Central memory CD8-positive, alpha-beta T cell (primary cell): ENCODE results near the gene TSEN15.

Experiments
- ATAC-seq: fragments of 150-1000 bp; cut with Tn5 transposase; replicated peaks from 2 replicates; pipeline ENCODE4 v1.10.0; 2022; ENCODE audit warnings: mild to moderate bottlenecking, moderate FRiP score, moderate number of reproducible peaks; ENCODE audit not compliant: poor library complexity, severe bottlenecking; ENCODE audit errors: extremely low read depth
- DNase-seq, 2 donors: peaks; one replicate each; pipeline ENCODE4 v3.0.0; 2021; ENCODE audit warnings: low spot score in 2 of 2
- H3K27ac Mint-ChIP-seq: one replicate; pipeline ENCODE4 v1.8.0; 2022; ENCODE audit warnings: low read depth, mild to moderate bottlenecking, moderate library complexity, mixed read lengths
- H3K27me3 Mint-ChIP-seq: one replicate; pipeline ENCODE4 v1.8.0; 2022; ENCODE audit warnings: mixed read lengths
- H3K36me3 Mint-ChIP-seq: one replicate; pipeline ENCODE4 v1.8.0; 2022; ENCODE audit warnings: mild to moderate bottlenecking, moderate library complexity, mixed read lengths; ENCODE audit not compliant: insufficient read depth
- H3K4me1 Mint-ChIP-seq: one replicate; pipeline ENCODE4 v1.8.0; 2022; ENCODE audit warnings: mixed read lengths
- H3K4me3 Mint-ChIP-seq: one replicate; pipeline ENCODE4 v1.8.0; 2022; ENCODE audit warnings: mild to moderate bottlenecking, moderate library complexity, mixed read lengths
- H3K9me3 Mint-ChIP-seq: one replicate; pipeline ENCODE4 v1.8.0; 2022; ENCODE audit warnings: mixed read lengths

Gene TSEN15

DNA sequence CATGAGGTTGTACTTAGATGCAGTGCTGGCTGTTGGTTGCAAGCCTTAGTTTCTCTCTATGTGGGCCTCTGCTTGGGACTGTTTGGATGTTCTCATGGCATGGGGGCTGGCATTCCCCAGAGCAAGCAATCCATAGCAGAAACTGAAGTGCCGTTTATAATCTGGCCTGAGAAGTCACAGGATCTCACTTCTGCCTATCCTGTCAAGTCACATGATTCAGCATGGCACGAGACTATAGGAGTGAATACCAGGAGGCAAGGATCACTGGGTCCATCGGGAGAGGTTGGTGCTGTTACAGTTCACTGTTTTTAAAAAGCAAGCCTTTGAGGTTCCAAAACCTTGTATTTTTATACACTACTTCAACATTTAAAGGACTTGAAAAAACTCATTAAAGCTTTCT lies 30.7 kb upstream of the TSEN15 start:
- no peaks in the 10 kb centered on the region for H3K27me3 Mint-ChIP-seq
- no peak for ATAC-seq
- H3K36me3 Mint-ChIP-seq: no peaks in the 10 kb centered on the region
- DNase-seq: no peak
- no peaks in the 10 kb centered on the region for H3K9me3 Mint-ChIP-seq
- no peak overlapping the region for H3K4me3 Mint-ChIP-seq
- no peaks in the 10 kb centered on the region for H3K4me1 Mint-ChIP-seq
- H3K27ac Mint-ChIP-seq: no peak overlapping the region

DNA sequence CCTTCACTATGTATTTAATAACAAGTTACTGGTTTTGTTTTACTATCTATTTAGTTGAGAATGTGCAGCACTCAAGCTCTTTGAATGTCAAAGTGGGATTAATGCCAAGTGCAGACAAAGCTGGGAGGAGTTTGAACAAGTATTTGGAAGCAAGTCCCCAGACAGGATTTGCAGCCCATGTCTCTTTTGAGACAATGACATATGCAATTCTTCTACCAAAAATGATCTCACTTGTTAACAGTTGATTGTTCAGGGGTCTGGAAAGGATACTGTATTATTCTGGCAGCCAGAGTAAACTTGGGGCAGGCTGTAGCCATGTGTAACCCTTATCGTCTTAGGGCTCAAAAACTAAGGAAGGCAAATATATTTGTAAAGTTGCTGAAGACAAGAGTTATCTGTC lies 29.8 kb upstream of the TSEN15 start:
- Mint-ChIP-seq H3K27ac (no peak overlapping the region), H3K36me3 (no peaks in the 10 kb centered on the region), H3K9me3 (no peaks in the 10 kb centered on the region), H3K4me3 (no peak overlapping the region), H3K27me3 (no peaks in the 10 kb centered on the region), H3K4me1 (no peaks in the 10 kb centered on the region)
- no peak for DNase-seq
- ATAC-seq: no peak

DNA sequence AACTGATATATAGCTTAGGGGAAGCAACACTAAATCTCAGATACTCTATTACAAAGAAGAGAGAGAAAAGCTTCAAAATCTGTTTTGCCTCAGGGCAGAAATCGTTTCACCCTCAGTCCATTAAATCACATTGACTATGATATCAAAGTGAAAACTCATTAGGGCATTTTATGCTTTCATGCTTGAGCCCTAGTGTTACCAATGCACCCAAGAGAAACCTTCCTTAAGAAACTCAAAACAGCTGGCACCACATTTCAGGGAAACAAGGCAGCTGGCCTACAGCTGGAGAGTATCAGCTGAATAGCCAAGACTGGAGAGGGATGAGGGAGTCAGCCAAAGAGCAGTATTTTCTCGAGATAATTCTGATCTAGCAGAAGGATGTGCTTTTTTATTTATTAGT lies 28.9 kb upstream of the TSEN15 start:
- Mint-ChIP-seq H3K4me1 (no peaks in the 10 kb centered on the region), H3K9me3 (no peaks in the 10 kb centered on the region), H3K27ac (no peak overlapping the region), H3K27me3 (no peaks in the 10 kb centered on the region), H3K36me3 (no peaks in the 10 kb centered on the region), H3K4me3 (no peak overlapping the region)
- ATAC-seq: no peak
- DNase-seq: no peak

DNA sequence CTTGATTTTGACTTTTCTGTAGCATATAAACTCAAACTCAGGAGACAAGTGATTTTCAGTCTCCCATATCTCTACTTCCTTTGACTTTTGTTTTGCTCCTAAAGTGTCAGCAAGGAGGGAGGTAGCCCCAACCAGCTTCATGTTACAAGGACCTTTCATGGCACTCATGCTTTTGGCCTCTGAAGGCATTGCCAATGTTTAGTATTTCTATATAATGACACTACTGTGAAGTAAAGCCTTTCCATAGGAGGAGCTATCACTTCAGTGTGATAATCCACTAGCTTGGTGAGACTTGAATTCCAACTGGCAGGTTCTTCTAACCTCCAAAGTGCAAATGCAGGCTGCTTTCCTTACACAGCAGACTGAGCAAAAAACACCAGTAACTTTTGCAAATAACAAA lies 28.4 kb upstream of the TSEN15 start:
- Mint-ChIP-seq H3K27me3 (no peaks in the 10 kb centered on the region), H3K36me3 (no peaks in the 10 kb centered on the region), H3K4me3 (no peak overlapping the region), H3K9me3 (no peaks in the 10 kb centered on the region), H3K27ac (no peak overlapping the region), H3K4me1 (no peaks in the 10 kb centered on the region)
- no peak for ATAC-seq
- no peak for DNase-seq

DNA sequence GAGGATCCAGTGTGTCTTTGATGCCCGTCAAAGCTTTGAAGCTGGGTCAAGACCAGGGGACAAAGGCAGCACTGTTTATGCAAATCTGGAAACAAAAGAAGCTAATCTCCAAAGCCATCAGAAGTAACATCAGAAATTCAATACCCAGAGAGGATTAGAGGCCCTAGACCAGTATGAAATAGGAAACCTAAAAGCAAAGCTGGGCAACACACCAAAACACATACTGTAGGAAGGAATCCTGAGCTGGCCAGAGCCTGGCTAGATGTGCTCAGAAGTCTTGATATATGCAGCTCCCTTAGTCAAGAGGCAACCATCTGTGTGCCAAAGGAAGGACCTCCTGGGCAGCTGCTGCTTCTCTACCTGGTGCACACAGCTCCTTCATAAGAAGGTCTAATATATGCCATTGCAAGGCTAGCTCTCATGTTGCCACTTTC lies 26.3 kb upstream of the TSEN15 start:
- H3K9me3 Mint-ChIP-seq: no peaks in the 10 kb centered on the region
- H3K36me3 Mint-ChIP-seq: no peaks in the 10 kb centered on the region
- H3K27ac Mint-ChIP-seq: no peak overlapping the region
- no peak overlapping the region for H3K4me3 Mint-ChIP-seq
- DNase-seq: no peak
- H3K4me1 Mint-ChIP-seq: no peaks in the 10 kb centered on the region
- ATAC-seq: no peak
- H3K27me3 Mint-ChIP-seq: no peaks in the 10 kb centered on the region

DNA sequence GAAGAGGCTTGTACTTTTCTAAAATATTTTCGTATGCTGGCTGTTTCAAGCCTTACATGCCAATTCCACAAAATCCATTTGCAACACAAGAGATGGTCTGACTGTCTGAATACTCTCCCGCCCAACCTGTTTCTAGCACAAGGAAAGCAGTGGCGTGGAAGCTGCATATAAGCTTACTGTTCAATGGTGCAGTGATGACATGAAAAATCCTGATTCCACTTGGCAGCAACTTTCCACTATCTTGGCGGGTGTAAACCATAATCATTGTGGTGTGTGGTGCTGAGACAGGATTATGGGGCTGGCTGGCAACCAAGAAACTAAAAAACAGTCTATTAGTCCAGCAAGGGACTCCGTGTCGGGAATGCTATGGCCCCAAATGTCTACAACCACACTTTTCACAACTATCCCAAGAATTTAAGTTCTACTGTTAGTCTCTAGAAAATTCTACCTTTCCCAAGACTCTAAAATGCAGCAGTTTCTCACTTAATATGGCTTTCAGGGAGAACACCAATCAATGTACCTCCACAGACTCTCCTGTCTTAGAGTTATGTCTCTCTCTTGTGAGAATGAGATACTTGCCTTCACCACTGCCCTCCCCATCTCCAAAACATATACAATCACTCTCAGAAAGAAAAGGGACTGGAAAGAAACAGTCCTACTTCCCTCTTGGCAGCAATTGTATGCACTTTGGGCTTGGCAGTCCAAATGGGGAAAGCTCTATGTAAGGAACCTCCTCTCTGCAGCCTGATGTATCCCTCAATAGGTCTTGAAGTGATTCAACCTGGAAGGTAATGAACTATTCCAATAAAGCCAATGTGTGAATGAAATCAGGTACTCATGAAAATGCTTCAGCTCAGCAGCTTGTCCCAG lies 23.5 kb upstream of the TSEN15 start:
- no peak for ATAC-seq
- Mint-ChIP-seq H3K4me3 (no peak overlapping the region), H3K27ac (no peak overlapping the region), H3K4me1 (peaks cover 1% of the 10 kb centered on the region), H3K27me3 (no peaks in the 10 kb centered on the region), H3K36me3 (no peaks in the 10 kb centered on the region), H3K9me3 (no peaks in the 10 kb centered on the region)
- no peak for DNase-seq

DNA sequence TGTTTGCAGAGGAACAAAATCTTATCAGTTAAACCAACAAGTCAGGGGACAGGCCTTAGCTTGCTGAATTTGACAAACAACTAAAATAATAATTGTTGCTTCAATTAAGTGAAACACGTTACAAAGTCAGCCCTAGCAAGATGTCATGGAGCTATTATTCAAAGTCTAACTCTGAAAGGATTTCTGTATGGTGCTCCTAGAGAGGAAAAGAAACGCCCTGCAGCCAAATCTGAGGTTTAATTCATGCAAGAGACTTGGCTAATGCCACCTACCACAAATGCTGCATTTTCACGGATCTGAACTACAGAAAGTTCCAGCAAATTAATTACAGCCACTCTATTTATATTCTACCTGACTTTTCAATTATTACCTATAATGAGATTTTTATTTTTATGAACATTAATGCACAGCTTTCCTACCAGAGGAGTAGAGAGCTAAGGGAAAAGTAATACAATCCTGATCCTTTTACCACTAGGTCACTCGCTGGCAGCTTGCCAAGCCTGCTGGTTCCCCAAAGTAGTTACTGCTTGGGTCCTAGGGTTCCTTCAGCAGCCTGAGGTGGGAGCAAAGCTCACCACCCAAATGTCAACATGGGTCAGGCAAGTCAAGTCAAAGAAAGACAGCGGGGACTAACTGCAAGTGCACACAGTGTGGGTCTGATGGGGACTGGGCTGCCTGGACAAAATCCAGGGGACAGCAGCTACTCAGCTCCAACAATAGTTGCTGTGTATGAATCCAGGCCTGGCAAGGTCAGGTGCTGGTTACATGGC lies 22.5 kb upstream of the TSEN15 start:
- Mint-ChIP-seq H3K27ac (peak overlapping the region; percentile 24), H3K36me3 (no peaks in the 10 kb centered on the region), H3K4me3 (no peak overlapping the region), H3K27me3 (no peaks in the 10 kb centered on the region), H3K4me1 (peaks cover 11% of the 10 kb centered on the region), H3K9me3 (no peaks in the 10 kb centered on the region)
- ATAC-seq (no peak), DNase-seq (no peak)

DNA sequence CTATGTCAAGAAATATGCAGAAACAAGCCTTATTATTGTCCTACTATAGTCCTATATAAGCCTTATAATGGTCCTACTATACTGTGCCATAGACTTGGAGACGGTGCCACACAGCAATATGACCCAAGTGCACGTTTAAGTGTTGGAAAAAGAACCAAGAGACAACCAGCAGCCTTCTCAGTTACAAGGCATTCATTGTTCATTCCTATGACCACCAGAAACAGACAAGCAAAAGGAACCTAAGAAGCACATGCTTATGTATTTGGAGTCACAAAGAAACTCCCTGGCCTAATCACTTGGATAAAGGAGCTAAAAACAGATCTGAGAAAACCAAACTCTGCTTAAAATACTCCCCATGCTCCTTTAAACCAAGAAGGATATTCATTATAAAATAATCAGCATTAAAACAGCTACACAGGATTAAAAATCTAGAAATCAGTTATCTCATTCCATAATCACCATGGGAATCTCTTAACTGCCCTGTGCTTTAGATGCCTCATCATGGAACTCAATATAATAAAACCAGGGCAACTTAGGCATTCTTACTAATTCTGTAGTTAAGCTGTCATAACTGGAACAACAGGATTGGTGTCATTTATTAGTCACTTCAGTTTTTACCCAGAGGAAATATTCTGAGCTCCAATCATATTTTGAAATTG lies 21.0 kb upstream of the TSEN15 start:
- no peak overlapping the region for H3K4me3 Mint-ChIP-seq
- ATAC-seq (no peak), DNase-seq (no peak)
- no peak overlapping the region for H3K27ac Mint-ChIP-seq
- H3K9me3 Mint-ChIP-seq: no peaks in the 10 kb centered on the region
- no peaks in the 10 kb centered on the region for H3K27me3 Mint-ChIP-seq
- peaks cover 20% of the 10 kb centered on the region for H3K4me1 Mint-ChIP-seq
- H3K36me3 Mint-ChIP-seq: peaks cover 2% of the 10 kb centered on the region

DNA sequence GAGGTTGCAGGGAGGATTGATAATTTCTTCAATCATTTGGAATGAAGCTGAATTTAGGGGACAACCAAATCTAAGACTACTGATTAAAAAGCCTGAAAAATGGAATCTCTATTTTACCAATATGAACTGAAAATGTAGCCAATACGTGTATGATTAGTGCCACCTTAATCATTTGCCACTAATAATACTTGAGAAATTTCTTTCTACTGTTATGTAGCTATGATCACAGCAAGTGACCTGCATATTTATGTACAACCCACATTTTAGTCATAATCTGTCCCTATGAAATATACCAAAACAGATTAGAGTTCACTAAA lies 20.5 kb upstream of the TSEN15 start:
- H3K9me3 Mint-ChIP-seq: no peaks in the 10 kb centered on the region
- no peak overlapping the region for H3K4me3 Mint-ChIP-seq
- H3K27me3 Mint-ChIP-seq: no peaks in the 10 kb centered on the region
- no peak overlapping the region for H3K27ac Mint-ChIP-seq
- H3K36me3 Mint-ChIP-seq: peaks cover 2% of the 10 kb centered on the region
- no peak for DNase-seq
- H3K4me1 Mint-ChIP-seq: peaks cover 25% of the 10 kb centered on the region
- ATAC-seq: no peak

DNA sequence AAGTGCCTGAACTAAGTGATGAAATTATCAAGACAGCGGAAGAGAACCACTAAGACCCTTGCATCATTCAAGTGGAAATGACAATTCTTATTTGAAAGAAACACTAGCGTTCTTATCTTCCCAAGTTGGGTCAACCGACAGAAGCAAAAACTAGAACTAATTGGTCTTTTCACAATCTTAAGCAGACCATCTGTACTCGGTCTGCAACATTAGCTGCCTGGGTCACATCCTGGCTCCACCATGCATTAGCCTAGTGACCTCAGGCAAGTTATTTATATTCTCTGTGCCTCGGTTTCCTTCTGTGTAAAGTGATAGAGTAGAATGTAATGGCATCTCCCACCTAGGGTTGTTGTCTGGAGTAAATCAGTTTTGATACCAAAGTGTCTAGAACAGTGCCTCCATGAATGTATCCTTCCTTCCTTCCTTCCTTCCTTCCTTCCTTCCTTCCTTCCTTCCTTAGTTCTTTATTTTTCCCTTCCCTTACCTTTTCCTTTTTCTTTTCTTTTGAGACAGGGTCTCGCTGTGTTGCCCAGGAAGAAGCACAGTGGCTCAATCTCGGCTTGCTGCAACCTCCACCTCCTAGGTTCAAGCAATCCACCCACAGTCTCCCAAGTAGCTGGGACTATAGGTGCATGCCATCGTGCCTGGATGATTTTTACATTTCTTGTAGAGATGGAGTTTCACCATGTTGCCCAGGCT lies 20.0 kb upstream of the TSEN15 start:
- Mint-ChIP-seq H3K4me1 (peaks cover 29% of the 10 kb centered on the region), H3K27ac (no peak overlapping the region), H3K36me3 (peaks cover 4% of the 10 kb centered on the region), H3K4me3 (no peak overlapping the region), H3K27me3 (no peaks in the 10 kb centered on the region), H3K9me3 (no peaks in the 10 kb centered on the region)
- no peak for ATAC-seq
- no peak for DNase-seq

DNA sequence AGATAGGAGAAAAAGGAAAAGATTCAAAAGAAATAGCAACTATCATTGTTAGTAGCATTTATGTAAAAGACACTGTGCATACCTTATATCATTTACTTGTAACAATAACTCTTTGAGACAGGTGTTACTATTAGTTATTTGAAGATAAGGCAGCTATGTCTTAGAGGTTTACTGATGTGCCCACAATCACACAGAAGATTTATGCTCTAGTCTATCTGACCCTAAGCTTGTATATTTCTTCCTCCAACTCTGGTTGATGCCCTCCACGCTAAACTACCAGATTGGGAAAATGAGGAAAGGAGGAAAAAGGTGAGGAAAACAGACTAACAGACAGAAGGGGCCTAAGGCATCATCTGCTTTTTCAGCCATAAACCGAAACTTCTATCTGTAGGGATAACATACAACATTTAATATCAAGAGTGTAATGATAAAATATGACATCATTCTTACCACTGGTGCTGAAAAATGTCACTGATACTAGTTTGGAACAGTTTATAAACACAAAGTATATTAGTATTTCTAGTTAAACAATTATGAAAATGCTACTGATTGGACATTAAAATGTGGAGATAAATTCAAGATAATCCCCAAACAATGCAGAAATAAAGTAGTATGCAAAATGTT lies 19.1 kb upstream of the TSEN15 start:
- ATAC-seq (no peak), DNase-seq (no peak)
- H3K4me1 Mint-ChIP-seq: peaks cover 29% of the 10 kb centered on the region
- no peaks in the 10 kb centered on the region for H3K27me3 Mint-ChIP-seq
- no peak overlapping the region for H3K27ac Mint-ChIP-seq
- peaks cover 4% of the 10 kb centered on the region for H3K36me3 Mint-ChIP-seq
- no peaks in the 10 kb centered on the region for H3K9me3 Mint-ChIP-seq
- no peak overlapping the region for H3K4me3 Mint-ChIP-seq

DNA sequence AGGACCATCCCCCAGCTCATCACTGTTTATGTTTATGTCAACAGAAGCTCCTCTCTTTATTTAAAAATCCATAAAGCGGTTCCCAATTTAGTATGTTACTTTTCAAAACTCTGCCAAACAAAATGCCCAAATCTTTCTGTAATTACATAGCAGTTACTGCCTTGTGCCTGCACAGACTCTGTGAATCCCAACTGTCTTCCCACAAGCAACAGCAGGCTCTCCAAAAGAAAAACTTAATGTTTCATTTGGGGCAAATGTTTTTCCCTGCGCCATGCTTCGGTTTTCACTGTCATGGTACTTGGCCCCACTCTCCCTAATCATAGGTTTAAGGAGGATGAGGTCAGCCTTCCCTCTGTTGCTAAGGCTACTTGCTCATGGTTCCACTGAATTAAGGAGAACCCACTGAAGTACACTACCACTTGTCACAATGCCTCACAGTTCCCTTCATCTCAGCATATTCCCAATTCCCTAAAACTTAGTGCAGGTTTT lies 18.6 kb upstream of the TSEN15 start:
- Mint-ChIP-seq H3K27ac (no peak overlapping the region), H3K36me3 (peaks cover 9% of the 10 kb centered on the region), H3K4me1 (peaks cover 34% of the 10 kb centered on the region), H3K9me3 (no peaks in the 10 kb centered on the region), H3K27me3 (peaks cover 4% of the 10 kb centered on the region), H3K4me3 (no peak overlapping the region)
- no peak for DNase-seq
- no peak for ATAC-seq
